Esophagus muscularis mucosa (tissue), 4 donors: Measurements from ENCODE around the gene CD47.

Source experiments
- EP300 ChIP-seq: sonication (generic); formaldehyde crosslinking; IDR thresholded peaks from one replicate; pipeline ENCODE4 v1.6.1; 2017; ENCODE audit warnings: antibody characterized with exemption
- POLR2A ChIP-seq: fragments of 450-650 bp; IDR thresholded peaks from one replicate; pipeline ENCODE4 v1.6.1; 2017; ENCODE audit warnings: antibody characterized with exemption, moderate library complexity, mild to moderate bottlenecking, low read depth
- POLR2AphosphoS5 ChIP-seq, 2 donors: sonication (generic); formaldehyde crosslinking; IDR thresholded peaks; one replicate each; pipeline ENCODE4 v1.6.1; 2017; ENCODE audit warnings: antibody characterized with exemption in 2 of 2
- TF ChIP-seq, protein P1 (sequence below), 3 experiments: fragments of 200-600 bp in 2 of 3; fragments of 450-650 bp in 1 of 3; sonication (generic) in 2 of 3; IDR thresholded peaks; one replicate each; pipeline ENCODE4 v1.5.1; 2017 to 2019; ENCODE audit warnings: antibody characterized with exemption in 3 of 3, mild to moderate bottlenecking in 2 of 3, moderate library complexity in 1 of 3

DNA sequence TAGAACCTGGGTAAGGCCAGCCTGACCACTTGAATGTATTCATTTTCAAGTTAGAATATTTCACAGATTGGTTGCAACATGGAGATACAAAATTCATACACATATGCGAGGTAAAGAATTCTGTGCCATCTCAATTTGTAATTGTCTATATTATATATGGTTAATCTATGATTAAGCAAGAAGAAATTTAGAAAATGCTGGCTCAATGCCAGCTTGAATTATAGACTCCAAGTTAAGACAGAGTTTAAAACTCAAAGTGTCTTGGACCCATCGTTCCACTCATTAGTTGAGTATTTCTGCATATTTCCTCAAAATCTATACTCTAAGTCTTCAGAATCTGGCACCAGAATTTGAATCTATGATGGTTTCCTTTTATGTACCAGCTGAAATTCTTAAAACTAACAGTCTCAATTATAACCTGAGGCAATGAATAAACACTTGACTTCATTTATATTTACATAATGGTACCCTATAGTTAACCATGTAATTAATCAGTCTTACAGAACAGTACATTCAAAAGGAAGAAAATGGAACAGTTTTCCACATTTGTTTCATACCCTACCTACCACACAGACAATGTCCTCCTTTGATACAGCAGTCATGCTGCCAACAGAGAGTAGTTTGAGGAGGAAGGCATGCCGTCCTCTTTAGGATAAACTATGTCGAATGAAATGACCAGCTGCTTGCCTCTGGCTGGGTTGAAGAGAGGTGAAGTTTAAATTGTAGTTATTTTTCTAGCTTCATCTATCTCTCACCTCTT, 95.7 kb downstream of the CD47 start:
- TF ChIP-seq, protein P1, sequence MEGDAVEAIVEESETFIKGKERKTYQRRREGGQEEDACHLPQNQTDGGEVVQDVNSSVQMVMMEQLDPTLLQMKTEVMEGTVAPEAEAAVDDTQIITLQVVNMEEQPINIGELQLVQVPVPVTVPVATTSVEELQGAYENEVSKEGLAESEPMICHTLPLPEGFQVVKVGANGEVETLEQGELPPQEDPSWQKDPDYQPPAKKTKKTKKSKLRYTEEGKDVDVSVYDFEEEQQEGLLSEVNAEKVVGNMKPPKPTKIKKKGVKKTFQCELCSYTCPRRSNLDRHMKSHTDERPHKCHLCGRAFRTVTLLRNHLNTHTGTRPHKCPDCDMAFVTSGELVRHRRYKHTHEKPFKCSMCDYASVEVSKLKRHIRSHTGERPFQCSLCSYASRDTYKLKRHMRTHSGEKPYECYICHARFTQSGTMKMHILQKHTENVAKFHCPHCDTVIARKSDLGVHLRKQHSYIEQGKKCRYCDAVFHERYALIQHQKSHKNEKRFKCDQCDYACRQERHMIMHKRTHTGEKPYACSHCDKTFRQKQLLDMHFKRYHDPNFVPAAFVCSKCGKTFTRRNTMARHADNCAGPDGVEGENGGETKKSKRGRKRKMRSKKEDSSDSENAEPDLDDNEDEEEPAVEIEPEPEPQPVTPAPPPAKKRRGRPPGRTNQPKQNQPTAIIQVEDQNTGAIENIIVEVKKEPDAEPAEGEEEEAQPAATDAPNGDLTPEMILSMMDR (IDR thresholded peaks at IDR 0.05) = no peak
- no peak for TF ChIP-seq POLR2A
- TF ChIP-seq POLR2AphosphoS5 (IDR thresholded peaks at IDR 0.05) = no peak
- TF ChIP-seq EP300 = no peak
